HG03442 (cell line): ENCODE results near the gene CCDC117.
"Not testable (repeated sequence)": the region's sequence is repeated elsewhere in the genome, so short reads cannot be mapped to it uniquely, and the experiment has no call there.

ENCODE experiments used
- ATAC-seq: cut with Tn5 transposase; IDR thresholded peaks from one replicate; pipeline ENCODE4 v1.9.1; 2021; ENCODE audit warnings: mild to moderate bottlenecking, moderate library complexity; ENCODE audit not compliant: unreplicated experiment

CCDC117 gene, protein sequence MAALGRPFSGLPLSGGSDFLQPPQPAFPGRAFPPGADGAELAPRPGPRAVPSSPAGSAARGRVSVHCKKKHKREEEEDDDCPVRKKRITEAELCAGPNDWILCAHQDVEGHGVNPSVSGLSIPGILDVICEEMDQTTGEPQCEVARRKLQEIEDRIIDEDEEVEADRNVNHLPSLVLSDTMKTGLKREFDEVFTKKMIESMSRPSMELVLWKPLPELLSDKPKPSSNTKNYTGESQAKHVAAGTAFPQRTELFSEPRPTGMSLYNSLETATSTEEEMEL

DNA sequence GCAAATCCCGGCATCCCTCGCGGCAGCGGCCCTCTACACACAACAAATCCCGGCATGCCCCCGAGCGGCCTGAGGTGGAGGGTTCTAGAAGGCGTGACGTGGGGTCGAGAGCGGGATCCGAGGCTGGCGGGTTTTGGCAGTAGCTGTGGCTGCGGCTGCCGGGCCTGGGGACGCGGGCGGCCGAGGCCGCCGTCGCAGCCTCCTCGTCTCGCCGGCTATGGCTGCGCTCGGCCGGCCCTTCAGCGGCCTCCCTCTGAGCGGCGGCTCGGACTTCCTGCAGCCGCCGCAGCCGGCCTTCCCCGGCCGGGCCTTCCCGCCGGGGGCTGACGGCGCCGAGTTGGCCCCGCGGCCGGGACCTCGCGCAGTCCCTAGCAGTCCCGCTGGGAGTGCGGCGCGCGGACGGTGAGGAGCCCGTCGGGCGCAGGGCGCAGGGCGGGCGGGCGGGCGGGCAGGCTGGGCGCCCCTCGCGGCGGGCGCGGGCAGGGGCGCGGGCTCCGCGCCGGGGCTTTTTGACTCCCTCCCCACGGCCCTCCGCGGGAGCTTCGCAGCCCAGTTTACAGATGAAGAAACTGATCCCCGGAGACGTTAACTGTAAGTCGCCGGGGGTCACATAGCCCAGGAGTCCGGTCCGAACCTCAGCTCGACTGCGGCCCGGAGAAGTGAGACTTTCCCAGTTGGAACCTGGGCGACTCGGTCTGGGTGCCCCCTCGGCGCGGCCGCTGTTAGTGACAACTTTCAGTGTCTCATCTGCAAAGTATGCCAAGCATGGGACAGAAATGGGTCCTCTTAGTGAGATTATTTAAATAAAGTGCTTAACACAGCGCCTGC lies at the start of gene CCDC117:
Gene CCDC117, plus strand, starts transcription at position 63 of the 828 bp plus-strand sequence. Its CDS starts 155 bp downstream, at position 218.
- ATAC-seq, result peak; percentile 81

- ATAC-seq, result no peak
Observed at GRCh38 chr22:28728002-28728401, 44.5 kb upstream of the CCDC117 start.

DNA sequence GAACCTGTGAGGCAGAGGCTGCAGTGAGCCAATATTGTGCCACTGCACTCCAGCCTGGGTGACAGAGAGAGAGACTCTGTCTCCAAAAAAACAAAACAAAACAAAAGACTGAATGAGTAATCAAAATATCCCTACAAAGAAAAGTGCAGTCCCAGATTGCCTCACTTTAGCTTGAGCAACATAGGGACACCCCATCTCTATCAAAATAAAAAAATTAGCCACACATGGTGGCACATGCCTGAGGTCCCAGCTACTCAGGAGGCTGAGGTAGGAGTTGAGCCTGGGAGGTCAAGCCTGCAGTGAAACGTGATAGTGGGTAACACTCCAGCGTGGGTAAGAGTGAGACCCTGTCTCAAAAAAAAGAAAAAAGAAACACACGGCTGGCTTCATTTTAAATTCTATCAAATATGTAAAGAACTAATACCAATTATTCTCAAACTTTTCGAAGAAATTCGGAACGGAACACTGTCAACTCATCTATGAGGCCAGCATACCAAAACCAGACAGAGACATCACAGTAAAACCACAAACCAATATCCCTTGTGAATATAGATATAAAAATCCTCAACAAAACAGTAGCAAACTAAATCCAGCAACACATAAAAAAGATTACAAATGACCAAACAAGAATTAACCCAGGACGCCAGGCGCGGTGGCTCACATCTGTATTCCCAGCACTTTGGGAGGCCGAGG lies 43.7 kb upstream of the CCDC117 start:
- ATAC-seq, result no peak

DNA sequence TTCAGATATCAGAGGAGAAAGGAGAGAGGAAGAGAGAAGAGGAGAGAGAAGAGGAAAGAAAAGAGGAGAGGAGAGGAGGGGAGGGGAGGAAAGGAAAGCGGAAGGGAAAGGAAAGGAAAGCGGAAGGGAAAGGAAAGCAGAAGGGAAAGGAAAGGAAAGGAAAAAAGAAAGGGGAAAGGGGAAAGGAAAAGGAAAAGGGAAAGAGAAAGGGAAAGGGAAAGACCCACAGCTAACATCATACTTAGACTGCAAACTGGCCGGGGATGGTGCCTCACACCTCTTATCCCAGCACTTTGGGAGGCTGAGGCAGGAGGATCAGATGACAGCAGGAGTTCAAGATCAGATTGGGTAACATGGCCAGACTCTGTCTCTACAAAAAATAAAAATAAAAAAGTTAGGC lies 42.3 kb upstream of the CCDC117 start:
- no peak for ATAC-seq

DNA sequence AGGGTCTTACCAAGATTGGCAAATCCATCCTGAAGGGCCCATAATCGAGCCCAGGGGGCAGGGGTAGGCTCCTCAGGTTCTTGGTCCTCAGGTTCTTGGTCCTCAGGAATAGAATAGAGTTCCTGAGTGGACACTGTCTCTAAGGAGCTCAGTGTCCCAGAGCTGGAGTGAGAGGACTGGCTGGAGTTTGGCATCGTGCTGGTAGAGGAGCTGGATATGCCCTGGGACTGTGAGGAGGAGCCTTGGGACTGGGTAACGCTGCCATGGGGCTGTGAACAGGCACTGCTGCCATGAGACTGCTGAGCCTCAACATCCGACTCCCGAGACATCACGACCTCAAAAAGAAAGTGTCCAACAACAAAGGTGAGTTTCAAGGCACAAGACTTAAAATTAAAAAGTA lies 38.1 kb upstream of the CCDC117 start:
- ATAC-seq, result no peak

GRCh38 chr22:28736301-28737155 lies 36.0 kb upstream of the CCDC117 start:
- ATAC-seq, result no peak

DNA sequence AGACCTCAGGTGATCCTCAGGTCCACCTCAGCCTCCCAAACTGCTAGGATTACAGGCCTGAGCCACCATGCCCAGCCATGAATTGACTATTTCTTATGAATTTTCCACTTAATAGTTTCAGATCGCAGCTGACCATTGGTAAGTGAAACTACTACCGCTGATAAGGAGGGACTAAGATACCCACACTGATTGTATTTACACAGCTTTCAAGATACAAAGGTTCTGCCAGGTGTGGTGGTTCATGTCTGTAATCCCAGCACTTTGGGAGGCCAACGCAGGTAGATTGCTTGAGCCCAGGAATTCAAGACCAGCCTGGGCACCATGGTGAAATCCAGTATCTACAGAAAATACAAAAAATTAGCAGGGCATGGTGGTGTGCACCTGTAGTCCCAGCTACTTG lies 34.8 kb upstream of the CCDC117 start:
- no peak for ATAC-seq

GRCh38 chr22:28738876-28739275 lies 33.6 kb upstream of the CCDC117 start:
- not testable (repeated sequence) for ATAC-seq

- no peak for ATAC-seq
Observed at GRCh38 chr22:28741200-28741784, 31.2 kb upstream of the CCDC117 start.

DNA sequence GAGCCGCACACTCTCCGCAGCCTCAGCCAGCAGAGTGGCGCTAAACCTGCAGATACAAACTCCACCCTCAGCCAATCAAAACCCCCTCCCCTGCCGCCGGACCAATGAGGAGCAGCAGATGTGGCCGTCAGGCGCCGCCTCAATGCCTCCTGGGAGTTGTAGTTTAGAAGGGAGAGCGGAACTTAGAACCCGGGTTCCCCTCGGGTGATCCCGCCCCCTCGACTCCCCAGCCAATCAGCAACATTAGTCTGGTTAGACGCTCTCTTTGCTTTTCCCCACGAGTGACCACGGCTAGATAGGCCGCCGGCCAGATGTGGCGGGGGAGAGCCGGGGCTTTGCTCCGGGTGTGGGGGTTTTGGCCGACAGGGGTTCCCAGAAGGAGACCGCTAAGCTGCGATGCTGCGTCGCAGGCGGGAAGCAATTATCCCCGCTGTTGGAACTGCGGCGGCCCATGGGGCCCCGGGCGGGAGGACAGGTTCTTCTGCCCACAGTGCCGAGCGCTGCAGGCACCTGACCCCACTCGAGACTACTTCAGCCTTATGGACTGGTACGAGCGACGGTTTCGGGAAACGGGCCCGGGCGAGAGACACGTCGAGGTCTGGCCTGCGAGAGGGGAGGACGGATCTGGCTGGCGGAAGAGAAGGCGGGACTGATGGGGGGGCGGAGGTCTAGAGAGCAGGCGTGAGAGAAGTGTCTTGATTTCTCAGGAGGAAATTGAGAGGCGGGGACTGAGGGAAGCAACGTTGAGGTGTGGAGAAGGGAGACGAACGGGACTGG lies 30.5 kb upstream of the CCDC117 start, which contains the start of the genes CHEK2 and HSCB:
Gene CHEK2, minus strand, starts transcription at position 36 of the 777 bp plus-strand sequence. CDS start 7,099 bp downstream, outside the sequence.
Gene HSCB, plus strand, starts transcription at position 255 of the 777 bp plus-strand sequence. Its CDS starts 57 bp downstream, at position 312.
- ATAC-seq, result peak; percentile 88

GRCh38 chr22:28742562-28742962 lies 29.9 kb upstream of the CCDC117 start:
- ATAC-seq, result no peak

DNA sequence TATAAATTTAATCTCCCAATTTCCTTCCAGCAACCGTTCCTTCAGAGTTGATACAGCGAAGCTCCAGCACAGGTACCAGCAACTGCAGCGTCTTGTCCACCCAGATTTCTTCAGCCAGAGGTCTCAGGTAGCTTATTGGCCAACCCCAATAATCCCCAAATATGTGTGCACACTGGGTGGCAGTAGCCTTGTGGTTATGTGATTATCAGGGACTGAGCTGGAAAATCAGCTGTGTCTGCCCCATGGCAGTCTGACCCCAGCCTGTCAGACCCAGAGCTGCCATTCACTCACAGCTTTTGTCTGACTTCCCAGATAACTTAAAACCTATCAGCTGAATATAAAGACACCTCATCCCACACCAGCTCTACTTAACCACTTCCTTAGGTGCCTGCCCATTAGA lies 28.6 kb upstream of the CCDC117 start:
- ATAC-seq, result no peak

GRCh38 chr22:28750471-28750881 lies 22.0 kb upstream of the CCDC117 start:
- ATAC-seq, result no peak

- ATAC-seq, result not testable (repeated sequence)
Observed at GRCh38 chr22:28754512-28754911, 18.0 kb upstream of the CCDC117 start.

DNA sequence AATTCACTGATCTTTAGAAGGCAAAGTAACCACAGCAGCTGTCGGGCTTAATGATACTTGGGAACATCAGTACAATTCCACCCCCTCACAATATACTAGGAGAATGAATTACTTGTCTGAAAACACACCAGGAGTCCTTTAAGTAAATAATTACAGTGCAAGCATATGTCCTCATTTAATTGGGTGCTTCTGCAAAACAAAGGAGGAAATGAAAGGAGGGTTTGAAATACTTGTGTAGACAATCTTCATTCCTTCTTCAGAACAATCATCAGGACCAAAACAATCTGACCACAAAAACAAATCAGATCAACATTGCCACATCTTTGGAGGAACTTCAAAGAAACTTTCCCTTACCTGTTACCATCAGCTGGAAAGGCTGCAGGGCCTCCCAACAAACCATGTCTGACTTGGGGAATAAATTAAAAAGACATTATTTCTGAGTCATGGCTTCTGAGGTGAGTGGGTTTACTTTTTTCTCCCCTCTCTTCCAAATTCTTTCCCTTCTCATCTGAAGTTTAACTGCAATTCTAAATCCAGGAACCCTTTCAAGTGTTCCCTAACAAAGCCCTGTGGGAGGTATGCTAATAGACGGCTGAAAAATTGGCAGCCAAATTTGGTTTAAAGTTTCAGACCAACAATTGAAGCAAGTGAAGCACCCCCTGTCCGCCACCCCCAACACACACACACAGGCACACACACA lies 12.5 kb upstream of the CCDC117 start:
- no peak for ATAC-seq

DNA sequence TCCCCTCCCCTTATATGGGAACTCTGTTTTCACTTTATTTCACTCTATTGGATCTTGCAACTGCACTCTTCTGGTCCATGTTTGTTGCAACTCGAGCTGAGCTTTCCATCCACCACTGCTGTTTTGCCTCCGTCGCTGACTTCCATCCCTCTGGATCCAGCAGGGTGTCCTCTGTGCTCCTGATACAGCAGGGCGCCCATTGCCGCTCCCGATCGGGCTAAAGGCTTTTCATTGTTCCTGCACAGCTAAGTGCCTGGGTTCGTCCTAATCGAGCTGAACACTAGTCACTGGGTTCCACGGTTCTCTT lies 11.1 kb upstream of the CCDC117 start:
- ATAC-seq, result no peak

DNA sequence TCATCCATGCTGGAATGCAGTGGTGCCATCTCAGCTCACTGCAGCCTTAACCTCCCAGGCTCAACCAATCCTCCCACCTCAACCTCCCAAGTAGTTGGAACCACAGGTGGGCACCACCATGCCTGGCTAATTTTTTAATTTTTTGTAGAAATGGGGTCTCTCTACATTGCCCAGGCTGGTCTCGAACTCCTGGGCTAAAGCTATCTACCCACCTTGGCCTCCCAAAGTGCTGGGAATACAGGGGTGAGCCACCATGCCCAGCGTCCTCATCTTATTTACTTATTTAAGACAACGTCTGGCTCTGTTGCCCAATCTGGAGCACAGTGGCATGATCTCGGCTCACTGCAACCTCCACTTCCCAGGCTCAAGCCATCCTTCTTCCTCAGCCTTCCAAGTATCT lies 10.5 kb upstream of the CCDC117 start:
- not testable (repeated sequence) for ATAC-seq

DNA sequence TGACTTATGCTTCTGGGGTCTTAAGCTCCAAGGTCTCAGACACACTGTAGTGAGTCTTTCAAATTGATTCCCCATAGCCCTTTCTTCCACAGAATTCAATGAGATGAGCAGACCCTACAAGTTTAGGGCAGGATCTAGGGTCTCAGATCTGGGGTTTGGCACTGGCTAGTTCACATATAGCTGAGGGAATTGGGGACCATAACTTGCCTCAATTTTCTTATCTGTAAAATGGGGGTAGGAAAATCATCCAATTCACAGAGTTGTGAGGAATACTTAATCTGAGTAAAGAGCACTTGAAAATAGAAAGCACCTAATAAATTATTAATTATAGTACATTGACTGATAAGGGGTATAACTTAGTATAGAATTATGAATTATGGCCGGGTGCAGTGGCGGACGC lies 5.9 kb upstream of the CCDC117 start:
- no peak for ATAC-seq
